DND-41 (cell line): ENCODE data around the gene LILRB1.
"Not testable (repeated sequence)": the region's sequence is repeated elsewhere in the genome, so short reads cannot be mapped to it uniquely, and the experiment has no call there.

Experiments used
- ATAC-seq: fragments of 200-7000 bp; cut with Tn5 transposase; 3 replicates; pipeline ENCODE4 v1.9.1; 2021; ENCODE audit warnings: low read depth; ENCODE audit not compliant: insufficient read depth
- DNase-seq: peaks from one replicate; pipeline ENCODE4 v3.0.0-alpha.2; 2020
- H2AFZ ChIP-seq: 2 replicates; pipeline ENCODE4 v1.6.0; 2012; ENCODE audit warnings: low read depth, low read length
- H3K27ac ChIP-seq: 2 replicates; pipeline ENCODE4 v1.5.1; 2012; ENCODE audit warnings: low read length, inconsistent platforms
- H3K27me3 ChIP-seq: fragments of 200-600 bp; sonication (generic); 2 replicates; pipeline ENCODE4 v1.6.0; 2012; ENCODE audit warnings: low read length, mild to moderate bottlenecking, inconsistent platforms; ENCODE audit not compliant: insufficient read depth, poor library complexity
- H3K36me3 ChIP-seq: 2 replicates; pipeline ENCODE4 v1.5.1; 2012; ENCODE audit warnings: low read length, inconsistent platforms; ENCODE audit not compliant: insufficient read depth
- H3K4me1 ChIP-seq: 2 replicates; pipeline ENCODE4 v1.5.1; 2012; ENCODE audit warnings: mild to moderate bottlenecking, low read length; ENCODE audit not compliant: insufficient read depth
- H3K4me2 ChIP-seq: 2 replicates; pipeline ENCODE4 v1.6.0; 2012; ENCODE audit warnings: mild to moderate bottlenecking, moderate library complexity, low read length, inconsistent platforms; ENCODE audit not compliant: insufficient read depth
- H3K4me3 ChIP-seq, 2 experiments: fragments of 200-600 bp in 1 of 2; shearing (Covaris generic) in 1 of 2; 2 replicates each; pipeline ENCODE4 v1.5.1; 2012 to 2016; ENCODE audit warnings: inconsistent platforms in 2 of 2, low read length in 2 of 2, mild to moderate bottlenecking in 2 of 2, low read depth in 1 of 2, moderate library complexity in 1 of 2
- H3K79me2 ChIP-seq: 2 replicates; pipeline ENCODE4 v1.6.0; 2012; ENCODE audit warnings: low read length, inconsistent platforms; ENCODE audit not compliant: insufficient read depth
- H3K9ac ChIP-seq: 2 replicates; pipeline ENCODE4 v1.6.0; 2012; ENCODE audit warnings: low read depth, mild to moderate bottlenecking, inconsistent platforms, low read length, moderate library complexity
- H3K9me3 ChIP-seq: 2 replicates; pipeline ENCODE4 v1.5.1; 2012; ENCODE audit warnings: low read length, moderate library complexity, mild to moderate bottlenecking, inconsistent platforms; ENCODE audit not compliant: insufficient read depth, severe bottlenecking
- H4K20me1 ChIP-seq: 2 replicates; pipeline ENCODE4 v1.6.0; 2012; ENCODE audit warnings: low read length; ENCODE audit not compliant: insufficient read depth
- EZH2 ChIP-seq: IDR thresholded peaks from 3 replicates; pipeline ENCODE4 v1.6.1; 2012; ENCODE audit warnings: borderline replicate concordance, low read depth, mild to moderate bottlenecking, moderate library complexity, low read length, inconsistent platforms; ENCODE audit not compliant: severe bottlenecking
- TF ChIP-seq, protein P1 (sequence below): IDR thresholded peaks from 2 replicates; pipeline ENCODE4 v1.5.1; 2012; ENCODE audit warnings: borderline replicate concordance, low read length, moderate library complexity, mild to moderate bottlenecking; ENCODE audit not compliant: poor library complexity, severe bottlenecking; ENCODE audit errors: extremely low read depth

Gene LILRB1

GRCh38 chr19:54630262-54630661, at the start of gene LILRB1:
Gene LILRB1 (plus strand): TSS chr19:54630484. CDS start chr19:54631074, 590 bp downstream.
- H3K9ac ChIP-seq, H3K9me3 ChIP-seq, H2AFZ ChIP-seq, H3K27me3 ChIP-seq, H3K79me2 ChIP-seq, H3K4me3 ChIP-seq, H3K4me1 ChIP-seq, ATAC-seq, H3K36me3 ChIP-seq, DNase-seq, H3K27ac ChIP-seq, H3K4me2 ChIP-seq, H4K20me1 ChIP-seq: not testable (repeated sequence)

- no peaks in the 10 kb centered on the region for H3K79me2 ChIP-seq
- H3K27ac ChIP-seq = no peak overlapping the region
- no peaks in the 10 kb centered on the region for H3K27me3 ChIP-seq
- H3K9ac ChIP-seq = no peak overlapping the region
- DNase-seq (no peak), ATAC-seq (no peak)
- no peaks in the 10 kb centered on the region for H3K4me1 ChIP-seq
- no peaks in the 10 kb centered on the region for H3K36me3 ChIP-seq
- TF ChIP-seq, protein P1, sequence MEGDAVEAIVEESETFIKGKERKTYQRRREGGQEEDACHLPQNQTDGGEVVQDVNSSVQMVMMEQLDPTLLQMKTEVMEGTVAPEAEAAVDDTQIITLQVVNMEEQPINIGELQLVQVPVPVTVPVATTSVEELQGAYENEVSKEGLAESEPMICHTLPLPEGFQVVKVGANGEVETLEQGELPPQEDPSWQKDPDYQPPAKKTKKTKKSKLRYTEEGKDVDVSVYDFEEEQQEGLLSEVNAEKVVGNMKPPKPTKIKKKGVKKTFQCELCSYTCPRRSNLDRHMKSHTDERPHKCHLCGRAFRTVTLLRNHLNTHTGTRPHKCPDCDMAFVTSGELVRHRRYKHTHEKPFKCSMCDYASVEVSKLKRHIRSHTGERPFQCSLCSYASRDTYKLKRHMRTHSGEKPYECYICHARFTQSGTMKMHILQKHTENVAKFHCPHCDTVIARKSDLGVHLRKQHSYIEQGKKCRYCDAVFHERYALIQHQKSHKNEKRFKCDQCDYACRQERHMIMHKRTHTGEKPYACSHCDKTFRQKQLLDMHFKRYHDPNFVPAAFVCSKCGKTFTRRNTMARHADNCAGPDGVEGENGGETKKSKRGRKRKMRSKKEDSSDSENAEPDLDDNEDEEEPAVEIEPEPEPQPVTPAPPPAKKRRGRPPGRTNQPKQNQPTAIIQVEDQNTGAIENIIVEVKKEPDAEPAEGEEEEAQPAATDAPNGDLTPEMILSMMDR = no peak
- H4K20me1 ChIP-seq = no peaks in the 10 kb centered on the region
- H2AFZ ChIP-seq = no peak overlapping the region
- H3K4me2 ChIP-seq = no peak overlapping the region
- H3K4me3 ChIP-seq = no peak overlapping the region
- H3K9me3 ChIP-seq = peaks cover 6% of the 10 kb centered on the region
Measured at GRCh38 chr19:54586397-54586796, 43.9 kb upstream of the LILRB1 start.

GRCh38 chr19:54587026-54587425, 43.3 kb upstream of the LILRB1 start:
- no peak overlapping the region for H3K9ac ChIP-seq
- H3K79me2 ChIP-seq = no peaks in the 10 kb centered on the region
- H3K4me2 ChIP-seq = no peak overlapping the region
- no peak for ATAC-seq
- H3K4me1 ChIP-seq = no peaks in the 10 kb centered on the region
- H3K36me3 ChIP-seq = no peaks in the 10 kb centered on the region
- no peak overlapping the region for H3K4me3 ChIP-seq
- no peak overlapping the region for H2AFZ ChIP-seq
- no peaks in the 10 kb centered on the region for H4K20me1 ChIP-seq
- TF ChIP-seq, protein P1 = no peak
- no peak for TF ChIP-seq EZH2
- DNase-seq = no peak
- H3K27ac ChIP-seq = no peak overlapping the region
- peaks cover 6% of the 10 kb centered on the region for H3K9me3 ChIP-seq
- no peaks in the 10 kb centered on the region for H3K27me3 ChIP-seq

DNA sequence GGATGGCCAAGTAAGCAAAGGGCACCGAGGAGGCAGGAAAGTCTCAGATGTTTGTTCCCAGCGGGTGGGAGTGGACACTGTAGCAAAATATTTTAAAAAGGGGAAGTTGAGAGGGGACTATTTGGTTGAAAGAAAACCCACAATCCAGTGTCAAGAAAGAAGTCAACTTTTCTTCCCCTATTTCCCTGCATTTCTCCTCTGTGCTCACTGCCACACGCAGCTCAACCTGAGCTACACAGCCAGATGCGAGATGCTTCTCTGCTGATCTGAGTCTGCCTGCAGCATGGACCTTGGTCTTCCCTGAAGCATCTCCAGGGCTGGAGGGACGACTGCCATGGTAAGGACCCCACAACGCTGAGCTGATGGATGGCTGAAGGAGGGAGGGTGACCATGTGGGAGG, 36.8 kb upstream of the LILRB1 start, which contains the start of gene LILRA1:
TSS of gene LILRA1 (plus strand) at position 188 of the 400 bp plus-strand sequence. CDS start 613 bp downstream, outside the sequence.
- DNase-seq, ATAC-seq, H3K36me3 ChIP-seq, H3K9me3 ChIP-seq, H3K4me3 ChIP-seq, H3K79me2 ChIP-seq, H3K9ac ChIP-seq, H3K4me2 ChIP-seq, H3K4me1 ChIP-seq, H4K20me1 ChIP-seq, H3K27ac ChIP-seq, H2AFZ ChIP-seq: not testable (repeated sequence)
- peaks cover 13% of the 10 kb centered on the region for H3K27me3 ChIP-seq

GRCh38 chr19:54593931-54594626, 36.2 kb upstream of the LILRB1 start:
- not testable (repeated sequence) for H3K9me3 ChIP-seq, H3K4me1 ChIP-seq, H3K4me3 ChIP-seq, H3K9ac ChIP-seq, H3K4me2 ChIP-seq, H4K20me1 ChIP-seq, H3K79me2 ChIP-seq, H3K27ac ChIP-seq, H3K36me3 ChIP-seq, DNase-seq, H2AFZ ChIP-seq, ATAC-seq
- peaks cover 13% of the 10 kb centered on the region for H3K27me3 ChIP-seq
